Measurements from ENCODE around the gene DUSP22.

DUSP22 gene

DNA sequence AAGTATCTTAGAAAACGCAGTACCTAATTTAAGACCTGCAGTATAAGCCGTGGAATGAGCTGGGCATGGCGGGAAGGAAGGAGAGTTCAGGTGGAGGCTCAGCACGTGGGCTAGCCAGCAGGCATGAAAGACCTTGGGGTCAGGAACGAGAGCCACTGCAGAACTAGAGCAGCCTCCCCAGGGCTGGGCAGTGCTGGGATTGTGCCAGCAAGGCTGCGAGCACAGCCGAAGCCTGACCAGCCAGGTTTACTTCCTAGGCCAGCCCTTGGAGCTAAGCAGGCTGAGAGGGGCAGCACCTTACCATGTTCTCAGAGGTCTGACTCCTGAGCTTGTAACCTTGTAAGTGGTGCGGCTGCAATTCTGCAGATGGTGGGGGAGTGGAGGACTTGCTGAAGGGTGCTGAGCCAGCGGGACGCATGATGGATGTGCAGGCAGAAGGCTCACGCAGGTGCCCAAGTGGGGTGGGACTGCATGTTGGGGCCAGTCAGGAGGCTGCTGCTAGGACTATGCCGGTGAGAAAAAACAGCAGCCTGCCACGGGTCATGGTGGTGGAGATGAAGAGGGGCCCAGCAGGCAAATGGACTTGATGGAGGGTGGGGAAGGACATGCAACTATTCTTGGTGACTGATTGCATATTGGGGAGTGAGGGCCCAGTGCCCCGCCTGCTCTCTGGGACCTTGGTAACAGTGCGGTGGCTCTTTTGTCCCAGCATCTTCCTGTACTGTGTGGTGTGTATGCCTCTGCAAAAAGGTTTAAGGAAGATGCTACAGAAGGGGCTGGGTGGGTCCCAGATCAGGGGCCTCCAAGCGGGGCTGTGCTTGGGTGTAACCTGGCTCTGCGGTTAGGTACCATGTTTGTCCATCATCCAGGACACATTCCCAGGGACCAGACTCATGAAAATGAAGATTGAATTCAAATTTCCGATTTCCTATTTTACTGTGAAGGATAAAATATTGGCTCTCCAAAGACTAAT is 61.6 kb downstream of the DUSP22 start:
- no peak for DNase-seq

GRCh38 chr6:354631-355280 is 62.5 kb downstream of the DUSP22 start:
- no peak for DNase-seq

DNA sequence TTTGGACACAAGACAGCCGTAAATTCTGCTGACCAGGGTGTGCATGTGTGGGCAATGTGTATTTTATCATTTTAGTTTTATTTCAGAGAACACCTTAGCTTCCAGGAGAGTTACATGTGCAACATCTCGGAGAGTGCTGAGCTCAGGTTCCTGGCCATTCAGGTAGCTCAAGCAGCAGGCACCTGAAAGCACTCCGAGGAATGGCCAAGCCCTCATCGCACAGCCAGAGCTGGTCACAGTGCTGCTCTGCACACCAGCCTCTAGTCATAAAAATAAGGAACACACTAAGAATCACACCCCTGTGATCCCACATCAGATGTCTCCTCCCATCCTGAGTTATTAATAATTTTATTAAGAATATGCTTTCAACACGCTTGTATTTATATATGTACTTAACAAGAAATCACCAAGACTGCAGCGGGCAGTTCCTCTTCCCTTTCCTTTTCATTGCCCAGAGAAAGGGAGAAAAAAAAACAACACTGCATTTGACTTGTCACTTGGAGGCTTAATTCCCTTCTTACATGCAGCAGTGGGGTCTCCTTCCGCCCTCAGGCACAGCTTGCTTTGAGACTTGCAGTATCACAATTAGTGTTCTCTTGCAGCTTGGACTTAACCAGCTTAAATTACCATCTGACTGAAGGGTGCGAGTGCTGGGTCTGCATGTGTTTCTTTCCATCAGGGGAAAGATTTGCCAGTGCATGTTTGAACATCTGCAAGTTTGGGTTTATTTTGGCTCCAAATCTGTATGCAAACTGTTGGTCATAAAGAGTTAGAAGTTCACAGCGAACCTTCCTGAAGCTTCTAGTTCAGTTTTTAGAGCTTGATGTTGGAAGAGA is 63.3 kb downstream of the DUSP22 start:
- no peak for DNase-seq

- no peak for DNase-seq
Measured at GRCh38 chr6:356828-357251, 64.6 kb downstream of the DUSP22 start.

DNA sequence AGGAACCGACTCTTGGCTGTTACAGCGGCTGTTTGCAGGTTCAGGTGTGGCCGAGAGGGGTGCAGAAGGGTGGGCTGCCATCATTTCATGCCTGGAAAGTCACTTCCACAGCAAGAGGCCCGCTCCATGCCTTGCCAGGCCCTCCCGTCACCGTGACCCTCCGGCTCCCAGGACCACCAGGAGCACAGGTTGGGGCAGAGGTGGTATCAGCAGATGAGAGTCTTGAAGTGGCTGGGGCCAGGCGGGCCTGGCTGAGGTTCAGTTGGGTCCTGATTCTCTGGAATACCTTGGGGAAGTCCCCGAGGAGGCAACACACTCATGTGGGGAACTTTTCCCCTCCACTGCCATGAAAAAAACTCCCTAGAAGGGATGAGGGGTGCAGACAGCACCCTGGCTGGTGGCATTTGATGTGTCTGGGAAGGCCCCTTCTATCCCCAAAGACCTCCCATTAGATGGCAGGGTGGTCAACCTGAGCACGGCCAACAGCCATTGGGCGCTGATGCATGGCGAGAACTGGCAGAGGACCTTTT is 65.0 kb downstream of the DUSP22 start:
- no peak for DNase-seq

GRCh38 chr6:357791-358341 is 65.6 kb downstream of the DUSP22 start:
- no peak for DNase-seq

DNA sequence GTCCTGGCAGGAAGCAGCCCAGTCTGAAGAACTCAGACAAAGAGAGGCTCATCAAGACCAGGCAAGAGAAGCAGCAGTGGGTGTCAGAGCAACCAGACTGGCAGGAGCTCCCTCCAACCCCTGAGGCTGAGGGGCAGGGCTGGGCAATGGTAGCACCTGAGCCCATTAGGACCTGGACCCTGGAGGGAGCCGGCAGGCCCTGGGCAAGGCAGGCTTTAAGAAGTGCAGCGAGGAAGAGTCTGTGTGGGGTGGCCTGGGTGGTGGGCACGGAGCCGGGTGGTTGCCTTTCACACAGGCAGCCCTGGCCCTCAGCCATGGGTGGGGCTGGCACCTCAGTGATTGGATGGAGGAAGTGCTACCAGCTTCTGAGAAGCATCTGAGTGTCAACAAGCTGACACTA is 66.1 kb downstream of the DUSP22 start:
- DNase-seq = no peak

GRCh38 chr6:358847-359246 is 66.6 kb downstream of the DUSP22 start:
- no peak for DNase-seq

GRCh38 chr6:359261-360035 is 67.2 kb downstream of the DUSP22 start:
- DNase-seq = no peak

- no peak for DNase-seq
Measured at GRCh38 chr6:360349-360748, 68.1 kb downstream of the DUSP22 start.

DNA sequence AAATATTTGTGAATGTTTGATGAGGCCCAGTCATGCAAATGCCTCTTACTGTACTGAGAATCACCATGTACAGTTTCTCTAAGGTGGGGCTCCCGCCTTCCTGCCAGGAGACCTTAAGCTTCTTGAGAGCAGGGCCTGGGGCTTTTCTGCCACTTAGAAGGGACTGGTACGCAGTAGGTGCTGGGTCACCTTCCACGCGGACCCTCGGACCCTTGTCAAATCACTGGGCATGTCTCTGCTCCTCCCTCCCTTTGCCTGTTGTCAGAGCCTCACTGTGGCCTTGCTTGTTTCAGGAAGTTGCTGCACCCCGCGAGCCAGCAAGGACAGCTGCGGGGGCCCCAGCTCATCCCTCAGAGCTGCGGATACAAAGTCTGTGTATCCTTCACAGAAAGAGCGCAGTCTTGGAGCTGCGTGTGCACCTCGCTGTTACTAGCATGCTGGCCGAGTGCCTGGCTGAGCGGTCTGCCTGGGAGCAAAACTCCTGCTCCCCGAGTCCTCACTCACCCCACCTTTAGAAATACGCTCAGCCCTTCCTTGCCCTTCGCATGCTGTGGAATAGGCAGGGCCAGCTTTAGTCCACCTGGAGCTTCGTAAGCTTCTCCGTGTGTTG is 68.6 kb downstream of the DUSP22 start:
- no peak for DNase-seq

DNA sequence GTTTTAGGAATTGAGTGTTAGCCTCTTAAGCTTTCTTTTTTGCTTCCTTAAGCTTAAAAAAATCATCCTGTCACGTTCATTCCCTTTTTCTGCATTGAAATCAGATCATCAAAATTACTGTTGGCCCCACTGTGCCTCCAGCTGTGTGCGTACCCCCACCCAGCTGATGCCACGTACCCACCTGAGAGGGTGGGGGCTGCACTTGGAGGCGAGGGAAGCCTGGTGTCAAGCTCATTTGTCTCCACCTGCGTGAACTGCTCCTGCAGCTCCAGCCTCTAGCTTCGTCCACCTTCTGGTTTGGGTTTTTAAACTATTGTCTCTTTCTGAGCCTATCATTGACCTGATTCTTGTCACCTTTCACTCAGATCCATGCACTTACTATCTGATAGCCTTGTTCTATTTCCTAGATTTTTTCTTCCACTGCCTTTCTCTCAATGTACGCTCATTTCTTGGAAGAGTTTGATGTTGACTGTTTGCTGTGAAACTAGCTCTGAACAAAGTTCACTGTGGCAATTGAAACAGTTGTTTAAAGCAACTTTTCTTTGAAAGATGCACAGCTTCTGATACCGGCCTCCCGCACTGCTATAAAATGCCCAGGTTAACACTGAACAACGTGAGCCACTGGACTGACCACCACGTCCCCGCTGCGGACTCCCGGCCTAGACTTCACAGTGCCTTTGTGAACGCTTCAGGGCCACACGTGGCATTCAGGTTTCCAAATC is 69.3 kb downstream of the DUSP22 start:
- no peak for DNase-seq

DNA sequence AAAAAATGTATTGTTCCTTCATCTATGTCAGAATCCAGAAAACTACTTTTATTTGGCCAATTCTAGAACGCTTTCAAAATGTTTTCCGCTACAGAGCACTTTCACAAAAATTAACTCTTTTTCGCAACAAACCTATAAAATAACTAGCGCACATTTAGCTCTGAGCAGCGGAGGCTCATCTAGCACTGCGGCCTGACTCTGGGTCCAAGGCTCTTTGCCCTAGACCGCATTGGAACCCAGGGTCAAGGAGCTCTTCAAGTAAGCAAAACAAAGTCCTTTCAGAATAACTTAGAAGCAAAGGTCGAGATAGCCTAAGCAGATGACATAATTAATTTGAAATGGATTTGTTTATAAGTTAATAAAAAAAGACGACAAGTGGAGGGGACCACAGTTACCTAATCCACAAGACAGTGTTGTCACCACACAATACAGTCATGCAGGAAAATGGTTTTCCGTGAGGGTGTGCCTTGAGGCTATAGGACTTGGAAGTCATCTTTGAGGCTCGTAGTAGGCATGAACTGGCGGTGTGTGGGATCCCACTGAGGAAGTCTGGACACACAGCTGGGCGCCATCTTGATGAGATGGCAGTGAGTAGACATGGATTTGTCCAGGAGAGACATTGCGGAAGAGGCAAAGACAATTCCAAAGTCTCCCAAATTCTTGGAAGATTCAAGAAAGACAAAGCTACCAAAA is 70.1 kb downstream of the DUSP22 start:
- no peak for DNase-seq

- no peak for DNase-seq
Measured at GRCh38 chr6:362924-363249, 70.6 kb downstream of the DUSP22 start.

GRCh38 chr6:363291-363690 is 71.0 kb downstream of the DUSP22 start:
- DNase-seq = no peak

GRCh38 chr6:363909-364308 is 71.6 kb downstream of the DUSP22 start:
- DNase-seq = no peak

GRCh38 chr6:364609-365540 is 72.6 kb downstream of the DUSP22 start:
- no peak for DNase-seq

DNA sequence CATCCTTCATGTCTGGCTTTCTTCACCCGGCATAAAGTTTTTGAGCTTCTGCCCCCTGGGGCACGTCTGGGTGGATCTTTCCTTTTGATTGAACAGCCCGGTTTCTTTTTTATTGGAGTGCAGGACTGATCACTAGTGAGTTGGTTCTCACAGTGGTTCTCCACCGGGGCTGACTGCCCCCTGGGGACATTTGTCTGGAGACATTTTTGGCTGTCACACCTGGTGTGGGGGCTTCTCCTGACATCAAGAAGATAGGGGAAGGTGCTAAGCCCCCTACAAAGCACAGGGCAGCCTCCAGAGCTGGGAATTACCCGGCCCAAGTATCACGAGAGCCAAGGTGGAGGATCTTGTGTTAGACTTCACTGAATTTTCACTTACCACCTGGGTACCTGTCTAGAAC is 73.5 kb downstream of the DUSP22 start:
- DNase-seq = no peak
